ENCODE measurements around the gene ZBTB25.

Gene ZBTB25

GRCh38 chr14:64541972-64542835 is 38.6 kb upstream of the ZBTB25 start:
- TF ChIP-seq CTCF (IDR thresholded peaks at IDR 0.05) = no peak

GRCh38 chr14:64541261-64541971 is 37.8 kb upstream of the ZBTB25 start:
- TF ChIP-seq CTCF (IDR thresholded peaks at IDR 0.05) = no peak

- TF ChIP-seq CTCF (IDR thresholded peaks at IDR 0.05) = peak; percentile 60
These were observed 36.9 kb upstream of the ZBTB25 start, which contains the start of gene HSPA2 for GRCh38 chr14:64540208-64541202. TSS of gene HSPA2 (plus strand) at chr14:64540741. CDS start at chr14:64540850, 109 bp downstream.

GRCh38 chr14:64536488-64537245 is 33.0 kb upstream of the ZBTB25 start:
- no peak for TF ChIP-seq CTCF (IDR thresholded peaks at IDR 0.05)

GRCh38 chr14:64531567-64531966 is 27.9 kb upstream of the ZBTB25 start:
- no peak for TF ChIP-seq CTCF (IDR thresholded peaks at IDR 0.05)

GRCh38 chr14:64525354-64525753 is 21.7 kb upstream of the ZBTB25 start:
- no peak for TF ChIP-seq CTCF (IDR thresholded peaks at IDR 0.05)
